Transverse colon (tissue), 4 donors: ENCODE measurements around the gene DLX1.

Experiments
- CTCF ChIP-seq, 5 experiments: fragments of 200-600 bp in 3 of 5; fragments of 450-650 bp in 2 of 5; sonication (generic) in 3 of 5; IDR thresholded peaks; 1 replicate in 2 of 5; 2 replicates in 3 of 5; pipeline ENCODE4 v1.5.1; 2016 to 2017; ENCODE audit warnings: antibody characterized with exemption in 5 of 5, inconsistent platforms in 3 of 5, mild to moderate bottlenecking in 2 of 5, moderate library complexity in 1 of 5
- EP300 ChIP-seq: sonication (generic); formaldehyde crosslinking; IDR thresholded peaks from one replicate; pipeline ENCODE4 v1.6.1; 2017; ENCODE audit warnings: antibody characterized with exemption, low read depth
- POLR2A ChIP-seq: fragments of 450-650 bp; IDR thresholded peaks from one replicate; pipeline ENCODE4 v1.6.1; 2016; ENCODE audit warnings: antibody characterized with exemption, mild to moderate bottlenecking, moderate library complexity
- POLR2AphosphoS5 ChIP-seq, 3 donors: sonication (generic); formaldehyde crosslinking; IDR thresholded peaks; one replicate each; pipeline ENCODE4 v1.6.1; 2016; ENCODE audit warnings: antibody characterized with exemption in 3 of 3

- TF ChIP-seq CTCF (IDR thresholded peaks at IDR 0.05) (no peak), POLR2A (no peak), EP300 (no peak), POLR2AphosphoS5 (IDR thresholded peaks at IDR 0.05) (no peak)
These were observed 6.7 kb downstream of the DLX1 start for GRCh38 chr2:172091761-172092566.
